Effector CD4-positive, alpha-beta T cell (primary cell): ENCODE data around the gene SMYD3.
"Not testable (repeated sequence)": the region's sequence is repeated elsewhere in the genome, so short reads cannot be mapped to it uniquely, and the experiment has no call there.

ENCODE experiments used
- DNase-seq: peaks from one replicate; pipeline ENCODE4 v3.0.0-alpha.2; 2020

Gene SMYD3

DNA sequence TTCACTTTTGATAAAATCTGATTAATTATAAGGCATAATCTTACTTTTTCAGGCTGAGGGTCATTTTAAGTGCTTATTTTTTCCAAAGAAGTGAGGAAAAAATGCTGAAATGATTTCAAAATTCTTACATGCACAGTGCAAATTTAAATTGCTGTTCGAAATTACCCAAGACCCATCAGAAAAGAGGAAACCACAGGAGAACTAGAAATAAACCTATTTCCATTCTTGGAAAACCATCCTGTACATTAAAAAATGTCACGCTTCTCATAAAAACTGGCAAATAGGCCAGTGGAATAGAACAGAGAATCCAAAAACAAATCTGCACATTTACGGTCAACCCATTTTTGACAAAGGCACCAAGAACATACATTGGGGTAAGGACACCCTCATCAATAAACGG, 414.9 kb downstream of the SMYD3 start:
- DNase-seq: no peak

- no peak for DNase-seq
Observed at GRCh38 chr1:246091477-246091876, 415.6 kb downstream of the SMYD3 start.

GRCh38 chr1:246086191-246086590, 420.9 kb downstream of the SMYD3 start:
- DNase-seq: no peak

- no peak for DNase-seq
Observed at GRCh38 chr1:246083416-246083815, 423.7 kb downstream of the SMYD3 start.

DNA sequence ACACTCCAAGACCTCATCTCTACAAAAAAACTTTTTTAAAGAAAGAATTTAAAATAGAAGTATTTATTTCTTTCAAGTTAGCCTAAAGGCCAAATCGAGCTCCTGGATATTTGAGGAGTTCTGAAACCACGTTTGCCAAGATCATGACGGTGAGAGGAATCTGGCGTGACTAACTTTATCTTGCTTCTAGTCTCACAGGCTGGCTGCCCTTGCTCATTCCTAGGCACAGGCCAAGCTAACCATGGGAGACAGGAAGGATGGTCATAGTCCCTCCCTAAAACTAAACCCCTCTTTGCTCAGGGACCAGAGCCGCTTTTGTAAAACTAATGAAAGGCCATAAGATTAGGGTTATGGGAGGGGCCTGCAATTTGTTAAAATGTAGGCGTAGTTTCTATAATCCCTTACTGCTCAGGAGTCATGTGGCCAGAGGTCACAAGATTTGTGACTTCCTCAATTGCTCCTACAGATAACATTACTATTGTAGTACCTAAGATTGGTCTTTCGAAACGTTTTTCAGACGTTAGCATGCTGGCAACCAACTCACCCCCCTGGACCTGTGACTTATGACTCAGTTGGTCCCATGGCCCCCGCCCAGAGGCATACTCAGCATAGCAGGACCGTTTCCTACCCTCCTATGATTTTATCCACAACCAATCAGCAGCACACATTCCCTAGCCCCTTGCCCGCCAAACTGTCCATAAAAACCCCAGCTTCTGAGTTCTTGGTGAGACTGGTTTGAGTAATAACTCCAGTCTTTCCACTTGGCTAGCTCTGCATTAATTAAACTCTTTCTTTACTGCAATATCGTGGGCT, 425.0 kb downstream of the SMYD3 start:
- DNase-seq: no peak

- DNase-seq: no peak
Observed at GRCh38 chr1:246081138-246081702, 425.9 kb downstream of the SMYD3 start.

DNA sequence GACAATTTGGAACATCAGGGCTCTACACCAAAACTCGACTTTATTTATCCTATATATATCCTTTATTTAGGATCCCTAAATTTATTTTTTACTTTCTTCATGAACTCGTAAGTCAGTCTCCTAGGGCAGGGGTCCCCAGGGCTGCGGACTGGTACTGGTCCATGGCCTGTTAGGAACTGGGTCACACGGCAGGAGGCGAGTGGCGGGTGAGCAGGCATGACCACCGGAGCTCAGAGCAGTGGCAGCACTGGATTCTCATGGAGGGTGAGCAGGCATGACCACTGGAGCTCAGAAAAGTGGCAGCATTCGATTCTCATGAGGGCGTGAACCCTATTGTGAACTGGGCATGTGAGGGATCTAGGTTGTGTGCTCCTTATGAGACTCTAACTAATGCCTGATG, 427.0 kb downstream of the SMYD3 start:
- DNase-seq: no peak

- DNase-seq: no peak
Observed at GRCh38 chr1:246078888-246079252, 428.2 kb downstream of the SMYD3 start.

- no peak for DNase-seq
Observed at GRCh38 chr1:246078126-246078887, 428.8 kb downstream of the SMYD3 start.

- DNase-seq: no peak
Observed at GRCh38 chr1:246077476-246077875, 429.6 kb downstream of the SMYD3 start.

- DNase-seq: no peak
Observed at GRCh38 chr1:246074421-246074820, 432.7 kb downstream of the SMYD3 start.

DNA sequence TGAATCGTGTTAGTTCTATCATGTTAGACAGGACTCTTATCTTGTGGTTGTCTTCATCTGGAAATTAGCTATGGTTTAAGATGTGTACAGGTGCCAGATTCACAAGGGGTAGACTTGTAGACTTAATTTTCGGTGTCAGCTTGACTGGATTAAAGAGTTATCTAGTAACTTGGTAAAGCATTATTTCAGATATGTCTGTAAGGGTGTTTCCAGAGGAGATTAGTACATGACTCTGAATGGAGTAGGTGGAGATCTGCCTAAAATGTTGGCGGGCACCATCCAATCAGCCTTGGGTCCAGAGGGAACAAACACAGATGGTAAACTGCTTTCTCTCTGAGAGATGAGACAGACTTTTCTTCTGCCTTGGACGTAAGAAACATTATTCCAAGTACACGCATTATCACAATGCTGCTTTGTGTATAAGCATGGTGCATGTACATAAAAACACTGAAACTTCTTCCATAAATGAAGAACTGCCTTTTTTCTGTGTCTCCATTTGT, 434.6 kb downstream of the SMYD3 start:
- DNase-seq: no peak

- DNase-seq: not testable (repeated sequence)
Observed at GRCh38 chr1:246071981-246072380, 435.1 kb downstream of the SMYD3 start.

DNA sequence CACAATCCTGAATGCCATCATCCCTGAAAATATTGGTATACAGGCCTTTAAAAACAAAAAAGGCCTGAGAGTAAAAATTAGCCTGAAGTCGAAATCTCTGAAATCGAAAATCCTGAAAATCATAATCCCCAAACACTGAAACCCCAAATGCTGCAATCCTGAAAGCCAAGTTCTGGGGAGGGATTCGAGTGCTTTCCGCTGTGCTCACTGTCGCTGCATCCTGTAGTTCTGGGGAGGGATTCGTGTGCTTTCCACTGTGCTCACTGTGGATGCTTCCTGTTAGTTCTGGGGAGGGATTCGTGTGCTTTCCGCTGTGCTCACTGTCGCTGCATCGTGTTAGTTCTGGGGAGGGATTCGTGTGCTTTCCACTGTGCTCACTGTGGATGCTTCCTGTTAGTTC, 435.5 kb downstream of the SMYD3 start:
- not testable (repeated sequence) for DNase-seq

DNA sequence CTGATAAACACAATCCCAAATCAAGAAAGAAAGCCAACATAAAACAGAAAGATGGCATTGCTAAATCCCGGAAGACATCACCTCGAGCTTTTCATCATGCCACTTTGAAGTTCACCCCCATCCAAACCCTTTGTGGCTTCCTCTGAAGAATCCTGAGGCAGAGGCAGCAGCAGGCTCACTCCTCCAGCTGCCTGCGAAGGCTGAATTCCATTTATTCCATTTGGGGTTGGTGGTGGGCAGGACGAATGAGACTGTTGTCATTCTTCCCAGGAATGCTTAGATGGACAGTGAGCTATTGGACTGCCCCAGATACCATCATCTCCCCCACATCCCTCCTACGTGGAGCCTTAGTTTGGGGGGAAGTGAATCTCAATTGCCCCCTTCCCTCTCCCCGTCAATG, 437.5 kb downstream of the SMYD3 start:
- no peak for DNase-seq

DNA sequence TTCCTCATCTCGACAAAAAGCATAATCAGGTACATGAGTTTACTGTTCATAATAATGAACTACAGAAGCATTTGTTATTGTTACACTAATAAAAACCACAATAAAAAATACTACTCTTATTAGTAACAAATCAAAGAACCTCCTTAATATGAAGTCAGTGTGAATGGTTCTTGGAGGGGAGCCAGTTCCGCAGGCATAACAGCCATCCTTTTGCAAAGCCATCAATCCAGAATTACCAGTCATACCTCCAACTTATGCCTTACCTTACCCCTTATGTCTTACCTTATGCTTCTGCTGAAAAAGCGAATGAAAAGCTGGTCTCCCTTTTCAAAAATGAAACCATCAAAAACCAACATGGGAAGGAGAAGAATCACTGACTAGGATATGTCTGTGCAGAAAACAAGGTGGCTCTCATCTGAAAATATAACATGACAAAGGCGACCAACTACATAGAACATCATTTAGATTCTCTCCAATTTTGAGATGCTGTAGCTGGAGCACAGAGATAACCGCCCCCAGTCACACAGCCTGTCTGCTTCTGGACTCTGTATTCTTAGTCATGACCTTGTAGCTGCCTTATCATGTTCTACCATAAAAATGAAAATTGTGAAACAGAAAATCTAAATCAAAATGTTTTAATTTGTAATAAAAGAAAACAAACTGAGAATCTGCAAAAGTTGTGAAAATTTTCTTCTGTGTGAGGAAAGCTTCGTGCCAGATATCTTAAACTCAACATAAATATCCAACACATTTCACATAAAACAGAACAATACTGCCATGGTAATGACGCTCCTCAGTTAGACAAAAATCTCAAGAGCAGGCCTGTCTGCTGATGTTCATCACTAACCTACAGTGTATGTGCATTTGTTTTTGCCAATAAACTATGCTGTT, 438.2 kb downstream of the SMYD3 start:
- DNase-seq: no peak

GRCh38 chr1:246068217-246068512, 438.9 kb downstream of the SMYD3 start:
- DNase-seq: no peak

- DNase-seq: no peak
Observed at GRCh38 chr1:246067432-246068216, 439.5 kb downstream of the SMYD3 start.

DNA sequence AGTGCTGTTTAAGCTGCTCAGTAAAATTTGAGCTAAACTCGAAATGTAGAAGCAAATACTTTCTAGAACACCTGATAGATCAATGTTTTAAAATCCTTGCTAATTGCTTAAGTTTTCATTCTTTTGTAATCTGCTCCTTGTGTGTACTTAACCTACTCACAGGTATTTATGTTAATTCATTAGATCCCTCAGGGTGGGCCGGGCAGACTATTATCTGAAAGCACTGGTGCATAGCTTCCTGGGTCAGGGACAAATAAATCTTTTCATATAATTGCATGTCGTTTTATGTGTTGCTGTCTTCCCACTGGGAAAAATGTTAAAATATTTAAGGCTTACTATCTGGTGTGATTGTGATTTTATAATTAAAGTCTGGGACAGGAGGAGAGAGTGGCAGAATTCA, 440.5 kb downstream of the SMYD3 start:
- DNase-seq: no peak

DNA sequence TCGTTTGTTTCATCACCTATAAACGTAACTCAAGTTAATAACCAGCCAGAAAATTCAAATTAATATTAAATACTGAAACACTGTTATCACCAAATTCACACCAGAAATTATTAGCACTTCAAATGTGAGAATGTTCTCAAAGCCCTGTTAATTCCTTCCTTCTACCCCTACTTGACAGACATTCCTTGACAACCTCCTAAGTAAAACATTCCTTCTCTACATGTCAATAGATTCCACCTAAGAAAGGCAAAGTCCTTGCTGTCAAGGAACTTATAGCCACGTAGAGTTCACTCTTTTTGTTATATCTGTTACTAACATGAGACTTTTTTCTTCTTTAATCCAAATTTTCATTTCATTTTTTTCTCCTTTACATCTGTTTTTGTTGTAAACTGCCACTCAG, 441.5 kb downstream of the SMYD3 start:
- DNase-seq: no peak

GRCh38 chr1:246064891-246065290, 442.2 kb downstream of the SMYD3 start:
- no peak for DNase-seq

GRCh38 chr1:246063013-246063616, 444.0 kb downstream of the SMYD3 start:
- no peak for DNase-seq
